Mucosa of descending colon (tissue), 3 donors: ENCODE results near the gene FALEC. TPM values are rescaled to one million over a fixed set of nuclear protein-coding genes. Genes with fewer than 3 reads are reported as not detected.

Source experiments
- ATAC-seq: fragments of 200-7000 bp; cut with Tn5 transposase; one replicate; pipeline ENCODE4 v1.9.1; 2020; ENCODE audit warnings: mild to moderate bottlenecking, moderate library complexity
- DNase-seq, 3 donors: peaks; one replicate each; pipeline ENCODE4 v3.0.0-alpha.2; 2020
- H3K36me3 ChIP-seq: fragments of 200-600 bp; one replicate; pipeline ENCODE4 v1.8.0; 2021; ENCODE audit warnings: low read depth, mild to moderate bottlenecking
- H3K4me1 ChIP-seq: fragments of 200-600 bp; one replicate; pipeline ENCODE4 v1.8.0; 2021; ENCODE audit warnings: low read depth, mild to moderate bottlenecking
- H3K4me3 ChIP-seq: fragments of 200-600 bp; one replicate; pipeline ENCODE4 v1.8.0; 2021; ENCODE audit warnings: mild to moderate bottlenecking
- H3K9me3 ChIP-seq: fragments of 200-600 bp; one replicate; pipeline ENCODE4 v1.8.0; 2021; ENCODE audit warnings: mild to moderate bottlenecking
- intact Hi-C, 2 donors: fragments of 100-400 bp; cut with DNase I in 1 of 2; cut with micrococcal nuclease in 1 of 2; formaldehyde crosslinking; loops; one replicate each; pipeline versions ENCODE4 v1.11.0 to v1.11.1; 2022; cut with DNase I, micrococcal nuclease
- total RNA-seq, 3 donors: library from RNA; stranded (reverse); fragmentation: NEBNext Ultra II Directional in 2 of 3; extraction: Animal tissue kit (Norgen Biotek cat#: 25700) in 2 of 3; gene quantifications; one replicate each; pipeline versions ENCODE4 v1.2.1 to v1.2.4, GENCODE V29; 2021 to 2023
- TF ChIP-seq, protein P1 (sequence below): fragments of 200-600 bp; IDR thresholded peaks from one replicate; pipeline ENCODE4 v1.8.0; 2022; ENCODE audit warnings: antibody characterized with exemption, mild to moderate bottlenecking
- donor health status: DM: no; HTN: no; CAD: no; lungs with moderate emphysema.
- donor health status: DM: no; HTN: no; CAD: no.
- donor health status: DM: no; HTN: yes; CAD: no.

Gene FALEC
- total RNA-seq, 3 donors from 2014 or later: not detected

DNA sequence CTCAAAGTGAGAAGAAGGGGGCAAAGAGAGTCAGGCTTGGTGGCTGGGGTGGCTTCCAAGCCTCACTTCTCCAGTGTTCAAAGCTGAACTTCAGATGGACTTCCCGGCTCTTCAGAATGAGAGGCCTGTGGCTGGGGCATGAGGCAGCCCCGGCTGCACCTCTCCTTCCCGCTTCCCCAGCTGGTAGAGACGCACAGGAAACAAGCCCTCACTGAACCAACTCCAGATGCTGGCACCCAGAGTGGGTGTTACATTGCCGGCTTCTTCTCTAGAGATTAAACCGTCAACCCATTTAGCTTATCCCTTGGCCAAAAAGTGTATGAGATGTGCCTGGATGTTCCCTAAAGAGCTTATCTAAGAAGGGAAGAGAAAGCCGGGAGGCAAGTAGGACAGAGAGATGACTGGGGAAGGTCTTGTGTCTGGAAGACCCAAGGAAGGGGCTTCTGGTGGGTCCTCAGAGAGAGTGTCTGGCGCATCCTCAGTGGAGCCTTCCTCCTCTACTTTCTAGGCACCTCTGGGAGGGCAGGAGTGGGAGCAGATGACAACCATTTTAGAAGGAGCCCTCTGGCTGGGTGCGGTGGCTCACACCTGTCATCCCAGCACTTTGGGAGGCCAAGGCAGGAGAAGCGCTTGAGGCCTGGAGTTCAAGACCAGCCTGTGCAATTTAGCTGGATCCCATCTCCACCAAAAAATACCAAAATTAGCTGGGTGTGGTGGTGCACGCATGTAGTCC lies 35.7 kb downstream of the FALEC start:
- DNase-seq (no peak), ATAC-seq (no peak)
- Histone ChIP-seq H3K9me3 (no peaks in the 10 kb centered on the region), H3K4me3 (no peak overlapping the region), H3K4me1 (peaks cover 13% of the 10 kb centered on the region), H3K36me3 (no peaks in the 10 kb centered on the region)
- TF ChIP-seq, protein P1, sequence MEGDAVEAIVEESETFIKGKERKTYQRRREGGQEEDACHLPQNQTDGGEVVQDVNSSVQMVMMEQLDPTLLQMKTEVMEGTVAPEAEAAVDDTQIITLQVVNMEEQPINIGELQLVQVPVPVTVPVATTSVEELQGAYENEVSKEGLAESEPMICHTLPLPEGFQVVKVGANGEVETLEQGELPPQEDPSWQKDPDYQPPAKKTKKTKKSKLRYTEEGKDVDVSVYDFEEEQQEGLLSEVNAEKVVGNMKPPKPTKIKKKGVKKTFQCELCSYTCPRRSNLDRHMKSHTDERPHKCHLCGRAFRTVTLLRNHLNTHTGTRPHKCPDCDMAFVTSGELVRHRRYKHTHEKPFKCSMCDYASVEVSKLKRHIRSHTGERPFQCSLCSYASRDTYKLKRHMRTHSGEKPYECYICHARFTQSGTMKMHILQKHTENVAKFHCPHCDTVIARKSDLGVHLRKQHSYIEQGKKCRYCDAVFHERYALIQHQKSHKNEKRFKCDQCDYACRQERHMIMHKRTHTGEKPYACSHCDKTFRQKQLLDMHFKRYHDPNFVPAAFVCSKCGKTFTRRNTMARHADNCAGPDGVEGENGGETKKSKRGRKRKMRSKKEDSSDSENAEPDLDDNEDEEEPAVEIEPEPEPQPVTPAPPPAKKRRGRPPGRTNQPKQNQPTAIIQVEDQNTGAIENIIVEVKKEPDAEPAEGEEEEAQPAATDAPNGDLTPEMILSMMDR: no peak
- intact Hi-C loops: loop anchor here in 1 of 2 donors (10.0 kb wide), 1 partner anchor 74 kb away; the partner anchor contains the start of gene ENSA

DNA sequence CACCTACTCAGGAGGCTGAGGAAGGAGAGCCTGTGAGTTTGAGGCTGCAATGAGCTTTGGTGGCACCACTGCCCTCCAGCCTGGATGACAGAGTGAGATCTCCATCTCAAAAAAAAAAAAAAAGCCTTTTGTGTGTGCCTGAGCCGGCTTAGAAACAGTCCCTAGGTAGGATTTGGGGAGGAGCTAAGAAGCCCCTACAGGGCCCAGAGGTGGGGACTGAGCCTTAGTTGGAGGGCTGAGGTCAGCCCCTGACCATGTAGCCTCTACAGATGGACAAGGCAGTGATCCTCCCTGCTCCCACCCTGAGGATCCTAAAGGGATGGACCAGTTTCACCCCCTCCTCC lies 36.2 kb downstream of the FALEC start:
- DNase-seq: no peak
- intact Hi-C loops: loop anchor here in 1 of 2 donors (10.0 kb wide), 1 partner anchor 73 kb away; the partner anchor contains the start of gene ENSA
- Histone ChIP-seq H3K9me3 (no peaks in the 10 kb centered on the region), H3K36me3 (no peaks in the 10 kb centered on the region), H3K4me3 (no peak overlapping the region), H3K4me1 (peaks cover 13% of the 10 kb centered on the region)
- TF ChIP-seq, protein P1: no peak
- ATAC-seq: no peak

DNA sequence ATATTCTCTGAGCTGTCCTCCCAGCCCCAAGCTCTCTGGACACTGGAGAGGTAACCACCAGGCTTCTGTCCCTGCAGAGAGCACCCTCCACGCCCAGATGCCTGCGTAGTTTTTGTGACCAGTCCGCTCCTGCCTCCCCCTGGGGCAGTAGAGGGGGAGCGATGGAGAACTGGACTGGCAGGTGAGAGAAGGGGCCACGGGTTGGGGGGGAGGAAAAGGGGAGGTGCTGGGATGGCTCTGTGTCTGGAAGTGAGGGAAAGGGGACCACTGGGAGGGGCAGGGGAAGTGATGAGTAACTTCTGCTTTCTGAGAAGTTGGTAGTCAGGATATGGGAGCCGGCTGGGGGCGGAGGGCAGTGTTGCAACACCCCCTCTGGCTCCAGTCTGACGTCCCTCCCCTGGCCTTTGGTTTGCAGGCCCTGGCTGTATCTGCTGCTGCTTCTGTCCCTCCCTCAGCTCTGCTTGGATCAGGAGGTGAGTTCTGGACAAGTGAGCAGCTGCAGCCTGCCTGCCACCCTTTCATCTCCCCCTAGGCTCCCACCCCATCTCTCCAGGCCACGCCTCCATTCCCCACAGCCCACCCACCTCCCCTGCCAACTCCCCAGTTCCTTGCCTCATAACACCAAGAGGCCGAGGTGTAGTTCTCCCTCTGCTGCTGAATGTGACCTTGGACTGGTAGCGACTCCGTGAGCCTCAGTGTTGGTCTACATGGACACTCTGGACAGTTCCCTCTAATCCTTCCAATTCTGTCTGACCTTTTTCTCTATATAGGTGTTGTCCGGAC lies 36.8 kb downstream of the FALEC start:
- intact Hi-C loops: loop anchor here in 1 of 2 donors (10.0 kb wide), 1 partner anchor 72 kb away; the partner anchor contains the start of gene ENSA
- ATAC-seq (peak; percentile 36), DNase-seq (peak in 2 of 3 donors; percentile 67 to 84)
- TF ChIP-seq, protein P1: no peak
- Histone ChIP-seq H3K4me3 (no peak overlapping the region), H3K4me1 (peaks cover 13% of the 10 kb centered on the region), H3K36me3 (no peaks in the 10 kb centered on the region), H3K9me3 (no peaks in the 10 kb centered on the region)

DNA sequence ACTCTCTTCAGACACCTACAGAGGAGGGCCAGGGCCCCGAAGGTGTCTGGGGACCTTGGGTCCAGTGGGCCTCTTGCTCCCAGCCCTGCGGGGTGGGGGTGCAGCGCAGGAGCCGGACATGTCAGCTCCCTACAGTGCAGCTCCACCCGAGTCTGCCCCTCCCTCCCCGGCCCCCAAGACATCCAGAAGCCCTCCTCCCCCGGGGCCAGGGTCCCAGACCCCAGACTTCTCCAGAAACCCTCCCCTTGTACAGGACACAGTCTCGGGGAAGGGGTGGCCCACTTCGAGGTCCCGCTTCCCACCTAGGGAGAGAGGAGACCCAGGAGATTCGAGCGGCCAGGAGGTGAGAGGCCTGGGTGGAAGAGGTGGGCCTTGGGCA lies 37.3 kb downstream of the FALEC start:
- intact Hi-C loops: loop anchor here in 1 of 2 donors (10.0 kb wide), 1 partner anchor 72 kb away; the partner anchor contains the start of gene ENSA
- H3K4me1 ChIP-seq: peaks cover 13% of the 10 kb centered on the region

DNA sequence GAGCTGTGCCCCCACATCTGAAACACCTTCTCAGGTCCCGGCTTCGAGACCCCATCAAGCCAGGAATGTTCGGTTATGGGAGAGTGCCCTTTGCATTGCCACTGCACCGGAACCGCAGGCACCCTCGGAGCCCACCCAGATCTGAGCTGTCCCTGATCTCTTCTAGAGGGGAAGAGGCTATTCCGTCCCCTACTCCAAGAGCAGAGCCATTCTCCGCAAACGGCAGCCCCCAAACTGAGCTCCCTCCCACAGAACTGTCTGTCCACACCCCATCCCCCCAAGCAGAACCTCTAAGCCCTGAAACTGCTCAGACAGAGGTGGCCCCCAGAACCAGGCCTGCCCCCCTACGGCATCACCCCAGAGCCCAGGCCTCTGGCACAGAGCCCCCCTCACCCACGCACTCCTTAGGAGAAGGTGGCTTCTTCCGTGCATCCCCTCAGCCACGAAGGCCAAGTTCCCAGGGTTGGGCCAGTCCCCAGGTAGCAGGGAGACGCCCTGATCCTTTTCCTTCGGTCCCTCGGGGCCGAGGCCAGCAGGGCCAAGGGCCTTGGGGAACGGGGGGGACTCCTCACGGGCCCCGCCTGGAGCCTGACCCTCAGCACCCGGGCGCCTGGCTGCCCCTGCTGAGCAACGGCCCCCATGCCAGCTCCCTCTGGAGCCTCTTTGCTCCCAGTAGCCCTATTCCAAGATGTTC lies 38.0 kb downstream of the FALEC start:
- intact Hi-C loops: loop anchor here in 1 of 2 donors (10.0 kb wide), 1 partner anchor 71 kb away; the partner anchor contains the start of gene ENSA
- H3K9me3 ChIP-seq: no peaks in the 10 kb centered on the region
- H3K4me3 ChIP-seq: no peak overlapping the region
- TF ChIP-seq, protein P1: no peak
- peak in 1 of 3 donors; percentile 51 for DNase-seq
- peaks cover 9% of the 10 kb centered on the region for H3K4me1 ChIP-seq
- no peaks in the 10 kb centered on the region for H3K36me3 ChIP-seq
- ATAC-seq: no peak

More for the DNA sequence above, 37.3 kb downstream of the FALEC start:
- ATAC-seq: no peak
- DNase-seq: peak in 1 of 3 donors; percentile 53
- no peaks in the 10 kb centered on the region for H3K36me3 ChIP-seq
- no peak overlapping the region for H3K4me3 ChIP-seq
- H3K9me3 ChIP-seq: no peaks in the 10 kb centered on the region
- TF ChIP-seq, protein P1: no peak
